ENCODE data around the gene ARID5B. TPM values are rescaled to one million over a fixed set of nuclear protein-coding genes. Genes with fewer than 3 reads are reported as not detected.

Gene ARID5B
- total and polyA plus RNA-seq, 2 experiments from 2014 or later, result 1.3 to 1.6 TPM

DNA sequence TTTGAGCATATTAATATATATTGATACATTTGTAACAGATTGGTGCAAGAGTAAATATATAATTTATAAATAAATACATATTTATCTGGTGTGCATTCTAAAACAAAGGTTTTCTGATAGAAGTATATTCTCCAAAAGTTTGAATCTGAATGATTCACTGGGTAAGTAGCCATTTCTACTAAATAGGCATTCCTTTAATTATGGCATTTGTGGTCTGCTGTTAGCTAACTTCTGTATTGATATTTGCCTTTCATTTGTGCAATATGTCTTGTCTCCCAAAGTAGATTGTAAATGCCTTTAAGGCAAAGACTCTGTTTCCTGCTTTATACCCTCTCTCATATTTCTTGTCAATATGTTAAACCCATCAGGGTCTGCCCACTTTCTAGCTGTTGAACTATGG, 11.1 kb upstream of the ARID5B start:
- Mint-ChIP-seq H3K4me1 (no peaks in the 10 kb centered on the region), H3K27ac (no peak overlapping the region), H3K27me3 (ENCODE audit: insufficient read depth, low read depth, poor library complexity) (no peaks in the 10 kb centered on the region), H3K4me3 (no peak overlapping the region), H3K9me3 (no peaks in the 10 kb centered on the region), H3K36me3 (ENCODE audit: low read depth) (no peaks in the 10 kb centered on the region)
- Histone ChIP-seq H2AFZ (no peak overlapping the region), H3K4me3 (no peak overlapping the region), H3K4me2 (no peak overlapping the region), H3K27ac (ENCODE audit: low read depth) (no peak overlapping the region), H3K4me1 (ENCODE audit: insufficient read depth) (no peaks in the 10 kb centered on the region), H3F3A (replicated peaks; ENCODE audit: low read depth) (no peaks in the 10 kb centered on the region), H3K36me3 (ENCODE audit: insufficient read depth) (no peaks in the 10 kb centered on the region), H3K27me3 (ENCODE audit: insufficient read depth) (no peaks in the 10 kb centered on the region), H3K79me2 (replicated peaks; ENCODE audit: insufficient read depth) (no peaks in the 10 kb centered on the region), H3K9me2 (ENCODE audit: insufficient read depth) (peaks cover 4% of the 10 kb centered on the region; the same call in 1 of the 2 replicates), H4K20me1 (replicated peaks; ENCODE audit: insufficient read depth) (no peaks in the 10 kb centered on the region)
- ATAC-seq (no peak), DNase-seq (ENCODE audit: low spot score) (no peak)
- TF ChIP-seq ZNF462 (CRISPR knock-in tag; IDR thresholded peaks at IDR 0.05), result no peak
- no peak for TF ChIP-seq EZH2 (IDR thresholded peaks at IDR 0.05; ENCODE audit: low read depth, unreplicated experiment)
- no peak for TF ChIP-seq STAT1 (IDR thresholded peaks at IDR 0.05; ENCODE audit: unreplicated experiment)
- TF ChIP-seq CREB1 (CRISPR knock-in tag; IDR thresholded peaks at IDR 0.05; ENCODE audit: low read depth), result no peak
- no peak for TF ChIP-seq NANOG (IDR thresholded peaks at IDR 0.05; ENCODE audit: borderline replicate concordance)
- no peak for TF ChIP-seq POLR2AphosphoS5 (IDR thresholded peaks at IDR 0.05; ENCODE audit: low read depth)
- TF ChIP-seq JUNB (IDR thresholded peaks at IDR 0.05; ENCODE audit: unreplicated experiment), result no peak
- no peak for TF ChIP-seq ZNF114 (CRISPR knock-in tag; IDR thresholded peaks at IDR 0.05)
- TF ChIP-seq EZH2phosphoT487 (IDR thresholded peaks at IDR 0.05; ENCODE audit: unreplicated experiment), result no peak
- TF ChIP-seq, protein P1, sequence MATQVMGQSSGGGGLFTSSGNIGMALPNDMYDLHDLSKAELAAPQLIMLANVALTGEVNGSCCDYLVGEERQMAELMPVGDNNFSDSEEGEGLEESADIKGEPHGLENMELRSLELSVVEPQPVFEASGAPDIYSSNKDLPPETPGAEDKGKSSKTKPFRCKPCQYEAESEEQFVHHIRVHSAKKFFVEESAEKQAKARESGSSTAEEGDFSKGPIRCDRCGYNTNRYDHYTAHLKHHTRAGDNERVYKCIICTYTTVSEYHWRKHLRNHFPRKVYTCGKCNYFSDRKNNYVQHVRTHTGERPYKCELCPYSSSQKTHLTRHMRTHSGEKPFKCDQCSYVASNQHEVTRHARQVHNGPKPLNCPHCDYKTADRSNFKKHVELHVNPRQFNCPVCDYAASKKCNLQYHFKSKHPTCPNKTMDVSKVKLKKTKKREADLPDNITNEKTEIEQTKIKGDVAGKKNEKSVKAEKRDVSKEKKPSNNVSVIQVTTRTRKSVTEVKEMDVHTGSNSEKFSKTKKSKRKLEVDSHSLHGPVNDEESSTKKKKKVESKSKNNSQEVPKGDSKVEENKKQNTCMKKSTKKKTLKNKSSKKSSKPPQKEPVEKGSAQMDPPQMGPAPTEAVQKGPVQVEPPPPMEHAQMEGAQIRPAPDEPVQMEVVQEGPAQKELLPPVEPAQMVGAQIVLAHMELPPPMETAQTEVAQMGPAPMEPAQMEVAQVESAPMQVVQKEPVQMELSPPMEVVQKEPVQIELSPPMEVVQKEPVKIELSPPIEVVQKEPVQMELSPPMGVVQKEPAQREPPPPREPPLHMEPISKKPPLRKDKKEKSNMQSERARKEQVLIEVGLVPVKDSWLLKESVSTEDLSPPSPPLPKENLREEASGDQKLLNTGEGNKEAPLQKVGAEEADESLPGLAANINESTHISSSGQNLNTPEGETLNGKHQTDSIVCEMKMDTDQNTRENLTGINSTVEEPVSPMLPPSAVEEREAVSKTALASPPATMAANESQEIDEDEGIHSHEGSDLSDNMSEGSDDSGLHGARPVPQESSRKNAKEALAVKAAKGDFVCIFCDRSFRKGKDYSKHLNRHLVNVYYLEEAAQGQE (IDR thresholded peaks at IDR 0.05; ENCODE audit: unreplicated experiment), result no peak
- TF ChIP-seq, protein P2, sequence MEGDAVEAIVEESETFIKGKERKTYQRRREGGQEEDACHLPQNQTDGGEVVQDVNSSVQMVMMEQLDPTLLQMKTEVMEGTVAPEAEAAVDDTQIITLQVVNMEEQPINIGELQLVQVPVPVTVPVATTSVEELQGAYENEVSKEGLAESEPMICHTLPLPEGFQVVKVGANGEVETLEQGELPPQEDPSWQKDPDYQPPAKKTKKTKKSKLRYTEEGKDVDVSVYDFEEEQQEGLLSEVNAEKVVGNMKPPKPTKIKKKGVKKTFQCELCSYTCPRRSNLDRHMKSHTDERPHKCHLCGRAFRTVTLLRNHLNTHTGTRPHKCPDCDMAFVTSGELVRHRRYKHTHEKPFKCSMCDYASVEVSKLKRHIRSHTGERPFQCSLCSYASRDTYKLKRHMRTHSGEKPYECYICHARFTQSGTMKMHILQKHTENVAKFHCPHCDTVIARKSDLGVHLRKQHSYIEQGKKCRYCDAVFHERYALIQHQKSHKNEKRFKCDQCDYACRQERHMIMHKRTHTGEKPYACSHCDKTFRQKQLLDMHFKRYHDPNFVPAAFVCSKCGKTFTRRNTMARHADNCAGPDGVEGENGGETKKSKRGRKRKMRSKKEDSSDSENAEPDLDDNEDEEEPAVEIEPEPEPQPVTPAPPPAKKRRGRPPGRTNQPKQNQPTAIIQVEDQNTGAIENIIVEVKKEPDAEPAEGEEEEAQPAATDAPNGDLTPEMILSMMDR (conservative IDR thresholded peaks at IDR 0.05; ENCODE audit: low read depth in 2 of 2), result no peak
- TF ChIP-seq, protein P3, sequence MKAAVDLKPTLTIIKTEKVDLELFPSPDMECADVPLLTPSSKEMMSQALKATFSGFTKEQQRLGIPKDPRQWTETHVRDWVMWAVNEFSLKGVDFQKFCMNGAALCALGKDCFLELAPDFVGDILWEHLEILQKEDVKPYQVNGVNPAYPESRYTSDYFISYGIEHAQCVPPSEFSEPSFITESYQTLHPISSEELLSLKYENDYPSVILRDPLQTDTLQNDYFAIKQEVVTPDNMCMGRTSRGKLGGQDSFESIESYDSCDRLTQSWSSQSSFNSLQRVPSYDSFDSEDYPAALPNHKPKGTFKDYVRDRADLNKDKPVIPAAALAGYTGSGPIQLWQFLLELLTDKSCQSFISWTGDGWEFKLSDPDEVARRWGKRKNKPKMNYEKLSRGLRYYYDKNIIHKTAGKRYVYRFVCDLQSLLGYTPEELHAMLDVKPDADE (IDR thresholded peaks at IDR 0.05), result no peak
- TF ChIP-seq ZNF331 (CRISPR knock-in tag; IDR thresholded peaks at IDR 0.05; ENCODE audit: low read depth), result no peak

Measured in GM23338 (cell line).